ENCODE data around the gene INPP5A. TPM values are rescaled to one million over a fixed set of nuclear protein-coding genes. Genes with fewer than 3 reads are reported as not detected.
"Not testable (repeated sequence)": the region's sequence is repeated elsewhere in the genome, so short reads cannot be mapped to it uniquely, and the experiment has no call there.

The INPP5A gene
- total and polyA plus RNA-seq, 10 of the 15 experiments (the other 5 are each of a cell fraction or from before 2014, with no cell fraction given): 0.52 to 15.0 (median 6.3) TPM

DNA sequence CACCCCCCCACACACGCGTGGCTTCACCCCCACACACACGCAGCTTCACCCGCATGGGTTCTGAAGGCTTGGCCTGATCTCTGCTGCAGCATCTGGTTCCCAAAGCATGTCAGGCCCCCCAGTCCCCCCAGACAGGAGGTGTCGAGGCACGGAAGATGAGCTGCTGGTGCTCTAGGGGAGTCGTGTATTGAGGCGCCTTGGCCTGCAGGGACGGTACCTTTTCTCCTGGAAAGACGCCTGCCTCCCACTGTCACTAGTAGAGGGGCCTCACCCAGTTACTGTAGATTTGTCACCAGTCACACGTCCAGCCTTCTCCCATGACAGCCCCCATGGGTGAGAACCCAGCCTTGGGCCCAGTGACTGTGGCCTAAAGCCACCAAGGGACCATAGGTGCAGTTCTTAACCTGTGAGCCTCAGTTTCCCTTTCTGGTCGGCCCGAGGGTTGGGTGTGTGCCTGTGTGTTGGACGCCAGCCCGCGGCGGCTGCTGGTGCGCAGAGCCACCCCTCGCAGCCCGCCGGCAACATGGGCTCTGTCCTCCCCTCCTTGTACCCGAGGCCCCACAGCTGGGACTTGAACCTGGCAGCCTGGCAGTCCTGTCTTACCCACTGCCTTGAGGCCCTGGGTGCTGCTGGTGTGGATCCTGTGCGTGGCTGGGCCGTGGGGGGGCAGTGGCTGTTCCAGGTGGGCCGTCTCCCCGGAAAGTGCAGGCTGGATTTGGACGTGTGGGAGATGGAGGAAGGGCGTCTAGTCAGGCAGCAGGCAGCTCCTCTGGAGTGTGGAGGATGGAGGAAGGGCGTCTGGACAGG lies 166.6 kb downstream of the INPP5A start:
- Histone ChIP-seq H3K9ac (ENCODE audit: control insufficient read depth, insufficient read depth, low read length) (no peak overlapping the region), H3K27me3 (replicated peaks in 1 of 2; ENCODE audit: control insufficient read depth in 2 of 2, insufficient read depth in 2 of 2, low read length in 1 of 2) (no peaks in the 10 kb centered on the region), H3K4me3 (no peak overlapping the region), H3K9me3 (replicated peaks; ENCODE audit: control insufficient read depth, insufficient read depth, low read length) (peaks cover 8% of the 10 kb centered on the region; the same call in 1 of the 3 replicates), H3K36me3 (ENCODE audit: control insufficient read depth in 2 of 2, insufficient read depth in 2 of 2, low read length in 1 of 2) (peaks cover 0 to 3% of the 10 kb centered on the region in 2 experiments; a peak in 1 of 4 replicates), H3K4me1 (ENCODE audit: control insufficient read depth, insufficient read depth, low read length) (no peaks in the 10 kb centered on the region), H2AFZ (ENCODE audit: control insufficient read depth, low read depth, low read length) (no peak overlapping the region), H4K20me1 (ENCODE audit: control insufficient read depth, insufficient read depth) (no peaks in the 10 kb centered on the region), H3K79me2 (ENCODE audit: control insufficient read depth, insufficient read depth, low read length) (no peaks in the 10 kb centered on the region), H3K27ac (ENCODE audit: control insufficient read depth, insufficient read depth) (no peak overlapping the region), H3K4me2 (ENCODE audit: control insufficient read depth, insufficient read depth) (no peak overlapping the region)
- intact Hi-C loops (cut with micrococcal nuclease; ENCODE audit: unreplicated experiment): no loop called here
- ChIA-PET RAD21 (ENCODE audit: unreplicated experiment) (no interaction called here), POLR2A (no interaction called here), SMC1A (ENCODE audit: uncharacterized antibody, unreplicated experiment) (no interaction called here), CTCF (no interaction called here)
- WGBS (ENCODE audit: insufficient coverage, insufficient replicate concordance, low lambda C conversion rate, missing lambda C conversion rate): 90% methylated on average over 28 of the region's 29 CpGs
- FAIRE-seq: no peak
- in situ Hi-C loops (cut with MboI): no loop called here
- ATAC-seq: no peak
- DNase-seq (ENCODE audit: low read depth, low spot score): no peak
- no peak for TF ChIP-seq MEF2A (IDR thresholded peaks at IDR 0.05; ENCODE audit: insufficient read depth, low read depth, low read length)
- no peak for TF ChIP-seq TARDBP (IDR thresholded peaks at IDR 0.05; ENCODE audit: borderline replicate concordance)
- TF ChIP-seq YY1 (IDR thresholded peaks at IDR 0.05; ENCODE audit: low read depth, low read length): no peak
- TF ChIP-seq JUNB (IDR thresholded peaks at IDR 0.05): no peak
- TF ChIP-seq, protein P1, sequence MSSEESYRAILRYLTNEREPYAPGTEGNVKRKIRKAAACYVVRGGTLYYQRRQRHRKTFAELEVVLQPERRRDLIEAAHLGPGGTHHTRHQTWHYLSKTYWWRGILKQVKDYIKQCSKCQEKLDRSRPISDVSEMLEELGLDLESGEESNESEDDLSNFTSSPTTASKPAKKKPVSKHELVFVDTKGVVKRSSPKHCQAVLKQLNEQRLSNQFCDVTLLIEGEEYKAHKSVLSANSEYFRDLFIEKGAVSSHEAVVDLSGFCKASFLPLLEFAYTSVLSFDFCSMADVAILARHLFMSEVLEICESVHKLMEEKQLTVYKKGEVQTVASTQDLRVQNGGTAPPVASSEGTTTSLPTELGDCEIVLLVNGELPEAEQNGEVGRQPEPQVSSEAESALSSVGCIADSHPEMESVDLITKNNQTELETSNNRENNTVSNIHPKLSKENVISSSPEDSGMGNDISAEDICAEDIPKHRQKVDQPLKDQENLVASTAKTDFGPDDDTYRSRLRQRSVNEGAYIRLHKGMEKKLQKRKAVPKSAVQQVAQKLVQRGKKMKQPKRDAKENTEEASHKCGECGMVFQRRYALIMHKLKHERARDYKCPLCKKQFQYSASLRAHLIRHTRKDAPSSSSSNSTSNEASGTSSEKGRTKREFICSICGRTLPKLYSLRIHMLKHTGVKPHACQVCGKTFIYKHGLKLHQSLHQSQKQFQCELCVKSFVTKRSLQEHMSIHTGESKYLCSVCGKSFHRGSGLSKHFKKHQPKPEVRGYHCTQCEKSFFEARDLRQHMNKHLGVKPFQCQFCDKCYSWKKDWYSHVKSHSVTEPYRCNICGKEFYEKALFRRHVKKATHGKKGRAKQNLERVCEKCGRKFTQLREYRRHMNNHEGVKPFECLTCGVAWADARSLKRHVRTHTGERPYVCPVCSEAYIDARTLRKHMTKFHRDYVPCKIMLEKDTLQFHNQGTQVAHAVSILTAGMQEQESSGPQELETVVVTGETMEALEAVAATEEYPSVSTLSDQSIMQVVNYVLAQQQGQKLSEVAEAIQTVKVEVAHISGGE (CRISPR knock-in tag; IDR thresholded peaks at IDR 0.05): no peak
- BruUV-seq (replicated peaks): no TSS peak

DNA sequence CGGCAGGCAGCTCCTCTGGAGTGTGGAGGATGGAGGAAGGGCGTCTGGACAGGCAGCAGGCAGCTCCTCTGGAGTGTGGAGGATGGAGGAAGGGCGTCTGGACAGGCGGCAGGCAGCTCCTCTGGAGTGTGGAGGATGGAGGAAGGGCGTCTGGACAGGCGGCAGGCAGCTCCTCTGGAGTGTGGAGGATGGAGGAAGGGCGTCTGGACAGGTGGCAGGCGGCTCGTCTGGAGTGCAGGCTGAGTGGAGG lies 167.2 kb downstream of the INPP5A start:
- in situ Hi-C loops (cut with MboI): not testable (repeated sequence)

More for the DNA sequence above, 167.2 kb downstream of the INPP5A start:
- DNase-seq (ENCODE audit: low read depth, low spot score); ATAC-seq; H3K79me2 ChIP-seq (ENCODE audit: control insufficient read depth, insufficient read depth, low read length); SMC1A ChIA-PET (ENCODE audit: uncharacterized antibody, unreplicated experiment); FAIRE-seq; BruUV-seq (replicated peaks); intact Hi-C loops (cut with micrococcal nuclease; ENCODE audit: unreplicated experiment); H3K27ac ChIP-seq (ENCODE audit: control insufficient read depth, insufficient read depth); H3K27me3 ChIP-seq (replicated peaks in 1 of 2; ENCODE audit: control insufficient read depth in 2 of 2, insufficient read depth in 2 of 2, low read length in 1 of 2); H3K9ac ChIP-seq (ENCODE audit: control insufficient read depth, insufficient read depth, low read length); H3K4me2 ChIP-seq (ENCODE audit: control insufficient read depth, insufficient read depth); H4K20me1 ChIP-seq (ENCODE audit: control insufficient read depth, insufficient read depth); H3K4me1 ChIP-seq (ENCODE audit: control insufficient read depth, insufficient read depth, low read length); H3K36me3 ChIP-seq (ENCODE audit: control insufficient read depth in 2 of 2, insufficient read depth in 2 of 2, low read length in 1 of 2); RAD21 ChIA-PET (ENCODE audit: unreplicated experiment); H3K4me3 ChIP-seq; POLR2A ChIA-PET; H3K9me3 ChIP-seq (replicated peaks; ENCODE audit: control insufficient read depth, insufficient read depth, low read length); CTCF ChIA-PET; H2AFZ ChIP-seq (ENCODE audit: control insufficient read depth, low read depth, low read length): not testable (repeated sequence)
- WGBS (ENCODE audit: insufficient coverage, insufficient replicate concordance, low lambda C conversion rate, missing lambda C conversion rate): 74% methylated on average over 9 of the region's 9 CpGs

Data from GM12878 (cell line).